ENCODE measurements around the gene ZNF32. TPM values are rescaled to one million over a fixed set of nuclear protein-coding genes. Genes with fewer than 3 reads are reported as not detected.
A peak's percentile ranks its signal among the peaks of the same experiment; 100 is the strongest.

Gene ZNF32
- total RNA-seq, 1 experiment from 2014 or later = 17.8 TPM

DNA sequence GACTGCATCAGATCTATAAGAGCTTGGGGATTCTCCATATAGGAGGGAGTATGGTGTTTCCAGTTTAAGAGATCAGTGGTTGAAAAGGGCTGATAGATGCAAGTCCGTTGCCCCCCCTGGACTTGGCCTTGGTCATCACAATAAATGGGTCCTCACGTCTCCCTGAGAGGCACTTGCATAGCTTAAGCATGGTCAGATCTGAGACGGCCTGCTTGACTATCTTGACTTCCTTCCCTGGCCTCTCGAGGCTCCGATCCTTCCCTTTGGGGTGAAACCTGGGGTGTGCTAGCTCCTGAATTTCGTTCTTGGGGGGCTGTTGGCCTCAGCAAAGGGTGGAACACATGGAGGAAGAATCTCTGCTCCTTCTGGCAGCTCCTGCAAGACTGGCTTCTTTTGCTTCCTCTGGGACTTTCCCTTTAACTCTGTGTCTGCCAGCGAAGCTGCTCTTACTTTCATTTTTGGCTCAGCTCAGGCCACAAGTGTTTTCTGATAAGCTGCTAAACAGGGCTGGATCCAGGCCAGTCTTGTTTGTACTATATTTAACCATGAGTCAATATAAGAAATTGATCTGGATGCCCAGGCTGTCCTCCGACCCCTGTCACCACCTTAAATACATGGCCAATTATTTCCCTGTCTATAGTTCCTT lies 53.6 kb downstream of the ZNF32 start:
- Mint-ChIP-seq H3K27me3 (ENCODE audit: unreplicated experiment) (no peaks in the 10 kb centered on the region), H3K4me3 (ENCODE audit: low read depth, unreplicated experiment) (peak overlapping the region; percentile 61), H3K36me3 (ENCODE audit: insufficient read depth, unreplicated experiment) (no peaks in the 10 kb centered on the region), H3K4me1 (ENCODE audit: low read depth, unreplicated experiment) (peaks cover 19% of the 10 kb centered on the region), H3K9me3 (ENCODE audit: low read depth, unreplicated experiment) (peaks cover 10% of the 10 kb centered on the region), H3K27ac (ENCODE audit: unreplicated experiment) (peak overlapping the region; percentile 61)
- TF ChIP-seq, protein P1, sequence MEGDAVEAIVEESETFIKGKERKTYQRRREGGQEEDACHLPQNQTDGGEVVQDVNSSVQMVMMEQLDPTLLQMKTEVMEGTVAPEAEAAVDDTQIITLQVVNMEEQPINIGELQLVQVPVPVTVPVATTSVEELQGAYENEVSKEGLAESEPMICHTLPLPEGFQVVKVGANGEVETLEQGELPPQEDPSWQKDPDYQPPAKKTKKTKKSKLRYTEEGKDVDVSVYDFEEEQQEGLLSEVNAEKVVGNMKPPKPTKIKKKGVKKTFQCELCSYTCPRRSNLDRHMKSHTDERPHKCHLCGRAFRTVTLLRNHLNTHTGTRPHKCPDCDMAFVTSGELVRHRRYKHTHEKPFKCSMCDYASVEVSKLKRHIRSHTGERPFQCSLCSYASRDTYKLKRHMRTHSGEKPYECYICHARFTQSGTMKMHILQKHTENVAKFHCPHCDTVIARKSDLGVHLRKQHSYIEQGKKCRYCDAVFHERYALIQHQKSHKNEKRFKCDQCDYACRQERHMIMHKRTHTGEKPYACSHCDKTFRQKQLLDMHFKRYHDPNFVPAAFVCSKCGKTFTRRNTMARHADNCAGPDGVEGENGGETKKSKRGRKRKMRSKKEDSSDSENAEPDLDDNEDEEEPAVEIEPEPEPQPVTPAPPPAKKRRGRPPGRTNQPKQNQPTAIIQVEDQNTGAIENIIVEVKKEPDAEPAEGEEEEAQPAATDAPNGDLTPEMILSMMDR (IDR thresholded peaks at IDR 0.05; ENCODE audit: unreplicated experiment) = no peak
- intact Hi-C loops (cut with micrococcal nuclease; ENCODE audit: unreplicated experiment) = loop anchor here (1.0 kb wide), 1 partner anchor 9 kb away; no protein-coding TSS in a partner anchor
- no TSS peak for BruUV-seq (replicated peaks)
- CTCF ChIA-PET = no interaction called here
- DNase-seq = peak; percentile 37

Other genes starting within 250 kb of the ZNF32 start
- 256 and 275 TPM in 2 replicates for gene HNRNPF, start 239.7 kb downstream of the ZNF32 start, total RNA-seq (2022)
- 2.5 and 3.4 TPM in 2 replicates for gene ZNF487, start 211.8 kb downstream of the ZNF32 start, total RNA-seq (2022)
- gene ZNF239, start 74.3 kb downstream of the ZNF32 start, total RNA-seq (2022) = 10.8 and 10.9 TPM in 2 replicates
- gene ZNF485, start 42.4 kb downstream of the ZNF32 start, total RNA-seq (2022) = 6.7 and 7.1 TPM in 2 replicates

All from Calu3 (cell line).